GM18498 (cell line): ENCODE measurements around the gene CNR1.
A peak's percentile ranks its signal among the peaks of the same experiment; 100 is the strongest.
"Not testable (repeated sequence)": the region's sequence is repeated elsewhere in the genome, so short reads cannot be mapped to it uniquely, and the experiment has no call there.

Experiments
- ATAC-seq: cut with Tn5 transposase; IDR thresholded peaks from one replicate; pipeline ENCODE4 v1.9.1; 2021; ENCODE audit warnings: mild to moderate bottlenecking, moderate library complexity; ENCODE audit not compliant: unreplicated experiment

CNR1 gene

DNA sequence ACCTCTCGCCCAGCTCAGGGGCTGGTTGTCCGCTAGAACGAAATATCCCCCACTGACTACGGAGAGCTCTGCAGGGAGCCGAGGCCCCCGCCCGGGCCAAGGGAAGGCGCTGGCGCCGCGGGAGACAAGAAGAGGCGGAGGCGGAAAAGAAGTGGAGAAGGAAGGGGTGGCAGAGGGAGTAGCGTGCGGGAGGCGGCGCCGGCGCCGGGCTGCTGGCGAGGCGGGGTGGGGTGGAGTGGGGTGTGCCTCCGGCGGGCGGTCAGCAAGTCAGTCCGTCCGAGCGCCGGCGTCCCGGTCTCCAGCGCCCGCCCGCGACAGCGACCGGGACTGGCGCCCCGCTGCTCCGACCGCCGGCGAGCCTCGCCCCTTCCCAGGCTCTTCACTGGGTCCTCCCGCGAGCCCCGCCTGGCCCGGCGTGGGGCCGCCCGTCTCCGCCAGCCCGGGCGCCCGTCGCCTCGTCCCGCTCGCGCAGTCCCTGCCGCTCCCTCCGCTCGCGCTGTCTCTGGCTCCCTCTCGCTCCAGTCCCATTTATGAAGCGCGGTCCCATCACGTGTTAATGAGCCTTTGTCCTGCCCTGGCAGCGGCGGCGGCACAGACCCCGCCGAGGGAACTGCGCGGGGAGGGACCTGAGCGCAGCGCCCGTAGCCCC lies at the start of gene CNR1:
CNR1 (minus strand) TSS at position 504 of the 649 bp plus-strand sequence. CDS start 21,073 bp downstream, outside the sequence.
- peak; percentile 53 for ATAC-seq

DNA sequence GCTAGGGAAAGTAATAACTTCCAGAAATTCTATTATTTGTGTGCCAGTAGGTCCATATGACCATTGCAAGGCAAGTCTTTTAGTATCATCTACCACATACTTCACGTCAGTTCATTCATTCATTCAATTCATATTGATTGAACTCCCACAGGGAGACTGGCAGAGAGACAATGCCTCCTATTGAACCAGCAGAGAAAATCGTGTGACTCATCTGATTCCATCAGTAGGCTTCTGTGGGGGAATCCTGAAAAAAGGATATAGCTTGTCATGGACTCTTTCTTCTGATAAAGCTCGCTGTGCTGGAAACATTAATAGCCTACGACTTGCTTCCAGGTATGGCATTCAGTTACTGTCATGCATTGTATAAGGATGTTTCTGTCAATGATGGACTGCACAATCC lies 45.3 kb upstream of the CNR1 start:
- no peak for ATAC-seq

DNA sequence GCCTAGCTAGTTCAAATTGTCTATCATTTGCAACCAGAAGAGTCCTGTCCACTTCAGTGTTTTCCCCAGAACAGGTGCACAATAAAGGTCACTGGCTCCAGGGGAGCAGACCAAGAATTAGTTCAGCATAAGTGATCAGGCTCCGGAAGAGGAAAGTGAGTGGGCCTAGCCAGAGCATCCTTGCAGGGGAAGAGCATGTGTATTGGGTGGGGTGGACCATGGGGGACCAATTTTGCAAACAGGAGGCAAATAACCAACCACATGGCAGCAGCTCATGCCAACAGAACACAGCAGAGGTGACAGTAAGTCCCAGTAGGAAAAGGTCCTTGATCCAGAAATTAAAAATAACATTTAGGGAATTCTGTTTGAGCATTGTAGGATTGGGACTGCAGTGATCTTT lies 43.2 kb upstream of the CNR1 start:
- ATAC-seq: no peak

DNA sequence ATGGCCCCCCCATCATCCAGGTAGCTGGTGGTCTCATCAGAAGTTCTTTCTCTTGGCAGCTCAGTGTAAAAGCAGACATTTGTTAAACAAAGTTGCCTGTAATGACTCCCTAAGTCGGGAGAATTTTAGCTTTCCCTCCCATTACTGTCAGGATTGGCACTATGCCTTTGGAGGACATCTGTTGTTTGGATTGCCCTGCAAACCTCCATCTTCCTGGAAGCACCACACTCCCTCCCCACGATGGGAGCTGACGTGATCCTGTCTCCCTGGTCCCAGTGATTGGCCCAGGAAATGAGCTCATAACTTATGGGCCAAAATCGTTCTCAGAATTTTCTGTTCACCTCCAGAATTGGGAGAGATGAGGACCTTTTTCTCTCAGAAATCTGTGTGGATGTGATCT lies 42.6 kb upstream of the CNR1 start:
- ATAC-seq: no peak

DNA sequence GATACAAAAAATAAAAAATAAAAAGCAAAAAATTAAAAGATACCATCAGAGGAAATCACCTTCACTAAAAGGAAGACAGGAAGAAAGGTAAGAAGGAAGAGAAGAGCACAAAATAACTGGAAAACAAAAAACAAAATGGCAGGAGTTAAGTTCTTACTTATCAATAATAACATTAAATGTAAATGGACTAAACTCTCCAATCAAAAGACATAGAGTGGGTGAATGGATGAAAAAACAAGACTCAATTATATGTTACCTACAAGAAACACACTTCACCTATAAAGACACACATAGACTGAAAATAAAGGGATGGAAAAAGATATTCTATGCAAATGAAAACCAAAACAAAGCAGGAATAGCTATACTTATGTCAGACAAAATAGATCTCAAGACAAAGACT lies 35.6 kb upstream of the CNR1 start:
- not testable (repeated sequence) for ATAC-seq

DNA sequence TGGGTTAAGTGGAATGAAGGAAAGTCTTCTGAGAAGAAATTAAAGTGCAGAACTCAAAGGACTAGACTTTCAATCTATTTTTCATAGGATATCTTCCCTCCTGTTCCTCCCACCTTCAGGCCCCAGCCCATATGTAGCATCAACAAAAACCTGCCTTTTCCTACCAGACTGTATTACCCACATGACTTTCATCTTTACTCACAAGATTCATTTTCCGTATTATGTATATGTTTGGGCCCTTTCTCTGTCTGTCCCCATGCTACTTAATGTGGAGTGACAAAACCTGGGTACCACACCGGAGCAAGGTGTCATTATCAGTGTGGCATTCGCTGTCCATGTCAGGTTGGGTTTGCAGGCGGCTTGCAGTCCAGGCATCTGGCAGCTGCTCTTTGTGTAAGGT lies 18.8 kb upstream of the CNR1 start:
- no peak for ATAC-seq

DNA sequence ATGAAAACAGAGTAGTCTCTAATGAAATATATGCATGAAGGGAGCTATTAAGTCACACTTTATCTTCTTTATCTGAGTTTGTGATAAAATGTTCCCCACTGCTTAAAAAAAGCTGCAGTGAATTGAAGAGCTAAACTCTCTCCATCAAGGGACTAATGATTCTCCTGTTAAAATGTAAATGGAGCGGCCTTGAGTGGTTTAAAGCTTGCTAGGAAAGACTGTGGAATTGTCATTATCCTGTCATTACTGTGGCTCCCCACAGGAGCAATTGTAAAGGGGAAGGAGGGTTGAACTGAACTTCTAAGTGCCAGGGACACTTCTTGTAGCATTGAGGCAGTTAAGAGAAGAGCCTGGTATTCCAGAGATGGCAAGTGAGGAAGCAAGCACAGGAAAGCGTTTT lies 17.3 kb upstream of the CNR1 start:
- ATAC-seq: no peak

DNA sequence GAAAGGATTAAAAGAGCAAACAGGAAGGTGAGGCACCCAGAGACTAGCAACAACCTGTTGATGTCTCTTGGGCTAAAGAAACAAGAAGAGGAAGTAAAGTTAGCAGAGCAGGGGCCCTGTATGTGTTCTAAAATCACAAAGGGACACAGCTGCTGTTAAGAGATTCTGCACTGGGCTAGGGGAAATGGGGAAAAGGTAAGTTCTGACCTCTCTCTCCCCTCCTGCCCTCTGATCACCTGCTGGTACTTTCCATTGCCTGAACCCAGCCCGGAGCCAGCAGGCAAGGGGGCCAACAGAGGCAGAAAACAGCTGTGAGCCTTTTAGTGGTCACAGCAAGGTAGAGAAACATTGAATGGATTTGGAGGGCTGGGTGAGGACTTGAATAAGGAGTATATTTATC lies 13.5 kb upstream of the CNR1 start:
- peak; percentile 70 for ATAC-seq

DNA sequence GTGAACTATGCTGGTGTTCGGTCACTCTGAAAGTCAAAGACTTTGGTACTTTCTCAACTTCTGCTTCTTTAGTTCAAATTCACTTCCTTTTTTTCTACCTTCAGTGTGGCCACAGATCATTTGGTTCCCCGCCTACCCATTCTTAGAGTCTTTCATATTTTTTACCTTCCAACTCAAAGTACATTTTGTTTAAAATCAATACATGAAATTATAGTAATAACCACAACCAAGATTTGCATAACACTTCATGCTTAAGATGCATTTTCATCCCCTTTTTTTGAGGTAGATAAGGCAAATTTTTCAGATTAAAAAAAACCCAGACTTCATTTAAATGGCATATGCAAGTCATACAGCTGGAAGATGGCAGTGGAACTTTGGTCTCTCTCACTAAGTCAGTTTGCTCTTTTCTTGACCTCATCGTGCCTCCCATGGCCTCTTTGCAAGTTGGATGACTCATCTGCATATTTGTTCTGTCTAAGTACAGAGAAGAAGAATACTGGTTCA lies 11.9 kb upstream of the CNR1 start:
- ATAC-seq: peak; percentile 69

DNA sequence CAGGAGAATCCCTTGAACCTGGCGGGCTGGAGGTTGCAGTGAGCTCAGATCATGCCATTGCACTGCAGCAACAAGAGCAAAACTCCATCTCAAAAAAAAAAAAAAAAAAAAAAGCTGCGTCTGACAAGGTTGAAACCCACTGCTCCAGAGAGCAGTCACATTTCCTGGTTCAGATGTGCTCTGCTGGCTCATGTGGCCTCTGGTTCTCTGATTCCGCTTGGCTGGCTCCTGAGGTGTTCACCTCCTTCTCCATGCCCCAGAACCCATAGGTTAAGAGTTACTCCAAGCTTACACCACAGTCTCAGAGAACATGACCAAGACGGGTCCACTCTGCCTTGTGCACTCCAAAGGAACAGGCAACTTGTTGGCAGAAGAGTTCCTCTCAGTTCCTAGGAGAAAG lies 8.8 kb upstream of the CNR1 start:
- no peak for ATAC-seq

DNA sequence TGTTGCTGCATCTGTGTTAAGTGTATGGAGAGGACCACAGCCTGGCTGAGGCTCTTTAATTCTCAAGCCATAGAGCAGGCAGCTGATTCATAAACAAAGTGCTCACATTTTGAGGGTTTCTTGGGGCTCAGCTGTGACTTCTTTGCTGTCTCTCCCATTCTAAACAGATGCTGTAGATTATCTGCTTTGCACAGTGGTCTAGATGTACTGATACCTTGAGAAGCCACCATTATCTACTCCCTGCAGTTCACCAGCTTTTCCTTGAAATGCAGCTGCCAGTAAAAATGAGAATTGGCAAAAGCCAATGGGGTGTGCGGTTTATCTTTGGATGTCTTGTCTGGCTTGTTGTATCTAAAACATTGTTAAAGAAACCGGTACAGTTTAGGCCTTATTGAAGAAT lies 5.2 kb upstream of the CNR1 start:
- no peak for ATAC-seq

DNA sequence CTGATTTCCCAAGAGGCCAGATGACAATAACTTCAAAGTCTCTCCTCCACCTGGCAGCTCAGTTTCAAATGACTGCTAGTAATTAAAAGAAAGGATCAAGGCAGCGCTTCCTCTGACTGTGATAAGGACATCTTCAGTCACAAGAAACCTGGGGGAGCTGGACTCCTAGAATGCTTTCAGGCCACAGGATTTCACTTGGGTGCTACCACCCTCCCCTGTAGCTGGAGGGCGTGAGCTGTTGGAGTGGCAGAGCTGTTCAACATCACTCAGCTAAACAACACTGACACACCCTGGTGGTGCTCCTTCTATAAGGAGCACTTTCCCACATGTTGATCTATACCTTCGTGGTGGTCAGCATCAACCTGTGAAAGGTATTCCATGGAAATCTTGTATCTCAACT lies 2.2 kb upstream of the CNR1 start:
- ATAC-seq: no peak

DNA sequence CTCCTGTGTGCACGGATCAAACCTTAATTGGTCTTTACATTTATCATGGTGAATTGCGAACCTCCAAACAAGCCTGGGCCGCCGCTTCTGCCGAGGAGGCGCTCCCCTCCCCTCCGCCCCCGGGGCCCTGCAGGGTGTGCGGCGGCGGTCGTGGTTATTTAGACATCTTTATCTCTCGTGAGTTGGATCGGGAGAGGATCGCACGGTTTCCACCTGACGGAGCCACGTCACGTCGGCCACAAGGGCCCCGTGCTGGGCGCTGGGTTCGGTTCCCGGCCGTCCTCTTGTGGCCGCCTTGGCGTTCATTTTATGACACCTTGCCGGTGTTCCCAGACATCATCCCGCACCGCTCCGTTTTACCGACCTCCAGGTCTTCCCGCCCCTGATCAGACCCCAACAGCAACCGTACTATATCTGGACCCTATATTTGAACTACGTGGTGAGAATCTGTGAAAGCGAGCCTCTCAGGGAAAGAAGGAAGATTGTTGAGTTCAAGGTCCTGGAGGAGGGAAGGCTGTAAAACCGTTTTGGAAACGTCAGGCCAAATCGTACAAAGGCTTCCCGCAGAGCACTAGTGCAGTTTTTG lies 1.3 kb upstream of the CNR1 start:
- peak; percentile 20 for ATAC-seq

DNA sequence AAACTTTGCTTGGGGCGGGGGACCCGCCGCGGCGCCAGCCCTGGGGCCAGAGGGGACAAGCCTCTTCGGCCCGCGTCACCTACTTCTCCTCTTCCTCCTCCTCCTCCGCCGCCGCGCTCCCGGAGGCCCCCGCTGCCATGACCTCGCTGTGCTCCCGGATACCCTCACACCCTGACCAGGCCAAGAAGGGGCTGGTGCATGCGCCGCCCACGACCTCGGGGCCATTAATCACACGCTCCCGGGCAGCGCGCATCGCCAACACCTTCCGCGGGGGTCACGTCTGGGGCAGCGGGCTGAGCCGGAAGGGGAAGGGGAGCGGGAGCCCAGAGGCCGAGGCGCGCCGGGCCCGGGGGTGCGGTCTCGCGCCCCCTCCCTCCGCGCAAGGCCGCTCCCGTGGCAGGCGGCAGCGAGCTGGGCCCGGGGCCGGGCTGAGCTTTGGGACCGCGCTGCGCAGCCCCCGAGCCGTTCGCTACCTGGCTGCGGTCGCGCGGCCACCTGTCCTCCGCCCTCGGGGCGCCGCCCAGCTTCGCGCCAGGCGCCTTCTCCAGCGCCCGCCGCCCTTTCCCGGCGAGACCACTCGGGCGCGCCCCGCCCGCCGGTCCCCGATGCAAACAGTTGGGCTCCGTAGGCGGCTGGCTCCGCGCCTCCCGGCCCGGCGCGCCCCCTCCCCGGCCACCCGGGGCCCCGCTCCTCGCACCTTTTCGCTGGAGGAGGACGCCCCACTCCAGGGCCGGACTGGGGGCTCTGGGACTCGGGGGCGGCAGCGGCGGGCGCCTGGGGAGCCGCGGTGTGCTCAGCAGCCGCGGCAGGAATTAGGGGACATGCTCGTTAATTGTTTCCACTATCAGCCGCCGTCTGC lies 575 bp upstream of the CNR1 start:
- peak; percentile 43 for ATAC-seq

DNA sequence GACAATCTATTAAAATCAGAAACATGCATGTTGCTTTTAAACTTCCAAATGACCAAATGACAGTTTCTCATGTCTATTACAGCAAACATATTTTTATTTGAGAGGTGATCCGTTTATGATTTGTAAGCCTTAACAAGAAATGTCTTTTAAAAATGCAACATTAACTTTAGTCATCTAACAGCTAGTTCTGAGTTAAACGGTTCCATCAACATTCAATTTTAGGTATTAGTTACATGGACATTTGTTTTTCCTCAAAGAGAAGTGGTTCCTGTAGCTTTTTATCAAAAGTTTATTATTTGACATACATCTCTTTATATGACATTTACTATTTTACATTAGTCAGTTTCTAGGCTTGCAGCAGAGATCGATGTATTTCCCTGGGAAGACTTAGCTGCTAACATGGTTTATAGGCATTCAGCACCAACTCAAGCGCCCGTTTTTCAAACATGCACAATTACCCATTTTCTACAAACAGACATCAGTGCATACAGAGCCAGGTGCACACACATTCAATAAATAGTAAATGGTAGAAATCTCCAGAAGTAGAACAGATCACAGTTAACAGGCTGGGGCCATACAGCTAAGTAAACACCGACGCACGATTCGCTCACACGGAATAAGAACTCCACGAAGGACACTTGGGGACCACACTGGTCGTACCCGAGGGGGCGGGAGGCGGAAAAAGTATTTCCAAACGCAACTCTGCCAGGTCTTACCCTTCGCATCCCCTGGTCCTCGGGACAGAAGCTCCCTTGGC lies 882 bp downstream of the CNR1 start:
- no peak for ATAC-seq

DNA sequence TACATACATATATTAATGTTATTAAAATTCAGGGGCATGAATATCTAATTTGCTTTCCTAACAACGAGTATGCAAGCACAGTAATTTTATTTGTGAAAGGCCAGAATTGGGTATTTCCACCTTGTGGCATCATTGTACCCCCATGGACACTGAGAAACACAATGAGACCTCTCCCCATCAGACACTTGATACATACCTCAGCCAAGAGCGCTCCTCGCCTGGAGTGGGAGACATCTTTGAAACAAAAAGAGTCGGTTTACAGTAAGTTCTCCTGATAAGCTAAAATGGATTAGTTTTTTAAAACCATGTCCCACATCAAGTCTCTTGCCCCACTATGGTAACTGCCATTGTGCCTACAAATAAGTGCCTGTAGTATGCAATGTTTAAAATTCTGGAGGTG lies 2.1 kb downstream of the CNR1 start:
- ATAC-seq: no peak

DNA sequence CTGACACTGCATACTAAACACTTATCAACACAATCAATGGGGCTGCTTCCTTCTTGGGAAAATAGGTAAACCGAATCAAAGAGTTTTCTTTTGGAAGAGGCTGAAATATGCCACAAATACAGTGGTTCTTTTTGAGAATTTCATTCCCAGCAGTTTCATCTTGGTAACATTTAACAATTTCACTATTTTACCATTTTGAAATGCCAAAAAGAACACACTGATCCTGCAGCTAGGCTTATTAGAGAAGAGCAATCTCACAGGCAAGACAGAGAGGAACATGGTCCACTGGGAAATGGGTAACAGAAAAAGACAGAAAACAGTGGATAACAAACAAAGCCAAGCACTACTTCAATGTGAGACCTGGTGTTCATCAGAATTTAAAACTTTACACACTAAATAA lies 2.5 kb downstream of the CNR1 start:
- no peak for ATAC-seq

DNA sequence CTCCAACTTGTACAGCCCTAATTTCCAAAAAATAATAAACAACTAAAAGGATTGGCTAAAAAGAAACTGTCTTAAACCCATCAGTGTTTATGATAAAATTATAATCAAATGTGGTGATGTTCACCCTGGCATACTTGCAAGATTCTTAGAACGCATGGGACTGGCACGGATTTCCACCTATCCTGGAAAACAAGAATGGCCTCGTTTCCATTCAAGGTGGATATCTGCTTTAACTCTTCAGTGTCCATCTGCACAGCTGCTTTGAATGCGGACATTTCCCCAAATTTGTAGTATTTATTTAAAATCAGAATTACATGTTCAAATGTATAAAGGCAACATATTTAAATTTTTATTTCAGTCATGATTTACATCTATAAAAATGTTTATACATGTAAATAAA lies 4.2 kb downstream of the CNR1 start:
- ATAC-seq: no peak

DNA sequence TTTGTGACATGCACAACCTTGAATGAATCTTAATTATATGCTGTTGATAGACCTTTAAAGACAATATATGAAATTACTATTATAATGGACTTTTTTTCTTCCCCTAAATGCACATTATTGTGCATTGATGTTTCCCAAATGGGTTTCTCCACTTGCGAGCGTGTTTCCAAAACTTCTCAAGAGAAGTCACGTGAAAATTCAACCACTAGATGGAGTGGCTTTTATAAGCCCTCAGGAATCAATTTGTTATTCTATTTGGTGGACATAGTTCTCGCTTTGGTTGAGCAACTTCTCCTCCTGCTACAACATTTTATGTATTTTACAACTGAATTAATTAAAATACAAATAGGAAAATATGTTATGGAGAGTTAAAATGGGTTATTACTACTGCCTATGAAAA lies 9.0 kb downstream of the CNR1 start:
- no peak for ATAC-seq

DNA sequence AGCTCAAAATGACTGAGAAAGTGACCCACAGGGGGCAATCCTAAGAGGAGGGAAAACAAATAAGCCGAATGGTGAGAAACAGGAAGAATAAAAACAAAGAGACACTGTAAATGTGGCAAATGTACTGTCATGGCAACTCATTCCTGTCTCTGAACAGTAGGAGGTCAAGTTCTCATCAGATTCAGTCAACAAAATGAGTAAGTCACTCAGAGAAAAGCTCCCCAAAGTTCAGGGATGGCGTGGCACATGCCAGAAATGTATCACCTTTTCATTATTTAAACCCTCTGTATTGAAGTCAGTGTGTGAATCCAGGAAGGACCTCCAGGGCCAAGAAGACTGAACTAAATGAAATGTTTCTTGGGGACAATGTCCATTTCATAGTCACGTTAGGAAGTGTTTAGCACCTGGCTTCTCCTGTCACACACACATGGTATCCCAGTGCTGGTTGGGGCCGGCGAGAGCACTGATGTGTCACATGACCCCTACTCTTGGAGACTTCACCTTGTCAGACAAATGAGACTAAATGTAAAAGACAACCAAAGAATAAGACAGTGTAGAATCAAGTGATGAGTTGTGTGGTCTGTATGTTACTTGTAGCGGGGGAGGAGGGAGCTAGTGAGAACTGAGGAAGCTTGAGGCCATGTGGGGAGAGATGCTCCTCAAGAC lies 20.7 kb downstream of the CNR1 start:
- ATAC-seq: no peak
